ENCODE results near the gene WNT9B.
"Not testable (repeated sequence)": the region's sequence is repeated elsewhere in the genome, so short reads cannot be mapped to it uniquely, and the experiment has no call there.

The WNT9B gene

DNA sequence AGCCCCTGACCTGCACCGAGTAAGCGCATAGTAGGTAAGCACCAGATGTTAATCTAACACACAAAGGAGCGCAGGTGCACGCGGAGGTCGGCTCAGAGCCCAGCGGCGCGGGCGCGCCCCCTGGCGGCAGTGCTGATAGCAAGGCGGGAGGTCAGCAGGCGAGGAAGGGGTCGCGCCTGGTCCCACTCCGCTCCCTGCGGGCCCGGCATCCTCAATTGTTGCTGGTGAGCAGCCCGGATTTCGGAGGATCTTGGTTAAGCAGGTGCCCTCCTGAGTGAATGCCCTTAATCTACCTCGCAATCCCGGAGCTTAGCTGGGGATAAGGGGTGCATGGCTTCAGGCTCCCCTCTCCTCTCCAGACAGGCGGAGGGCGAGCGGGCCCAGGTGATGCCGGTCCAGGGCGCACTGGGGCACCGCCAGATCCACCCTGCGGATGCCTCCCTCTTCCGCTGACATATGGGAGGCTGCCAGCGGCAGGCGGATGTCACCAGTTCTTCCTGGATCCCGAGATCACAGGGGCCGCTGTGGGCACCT is 28.9 kb upstream of the WNT9B start:
- no peak for DNase-seq

DNA sequence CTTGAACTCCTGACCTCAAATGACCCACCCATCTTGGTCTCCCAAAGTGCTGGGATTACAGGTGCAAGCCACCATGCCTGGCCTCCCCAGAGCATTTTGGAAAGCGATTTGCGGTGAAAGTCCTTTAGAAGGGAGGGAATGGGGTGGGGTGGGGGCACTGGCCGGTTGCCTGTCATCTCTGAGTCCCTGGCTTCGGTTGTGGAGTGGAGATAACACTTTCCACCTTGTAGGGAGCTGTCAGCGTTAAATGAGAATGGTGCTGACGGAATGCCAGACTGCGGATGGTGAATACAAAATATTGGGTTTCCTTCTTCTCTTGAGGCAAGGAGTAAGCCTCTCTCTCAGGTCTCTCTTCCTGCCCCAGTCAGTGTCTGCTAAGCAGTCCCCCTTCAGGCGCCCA is 27.7 kb upstream of the WNT9B start:
- DNase-seq: no peak

DNA sequence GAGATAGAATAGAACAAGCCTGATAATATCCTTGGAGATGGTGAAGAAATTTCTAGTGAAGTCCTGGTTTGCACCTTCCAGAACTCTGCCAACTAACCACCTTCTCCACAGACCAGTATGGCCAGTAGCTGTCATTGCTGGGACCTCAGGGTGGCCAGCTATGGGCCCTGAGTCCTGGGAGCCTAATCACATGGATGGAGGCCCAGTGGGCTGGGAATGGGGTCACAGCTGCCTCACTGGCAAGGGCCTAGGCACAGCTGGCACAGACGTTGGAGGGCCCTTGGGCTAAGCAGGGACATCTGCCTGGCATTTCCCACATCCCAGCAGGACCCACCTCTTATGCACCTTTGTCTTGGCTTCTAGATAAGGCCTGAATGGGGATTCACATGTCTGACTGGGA is 25.3 kb upstream of the WNT9B start:
- no peak for DNase-seq

DNA sequence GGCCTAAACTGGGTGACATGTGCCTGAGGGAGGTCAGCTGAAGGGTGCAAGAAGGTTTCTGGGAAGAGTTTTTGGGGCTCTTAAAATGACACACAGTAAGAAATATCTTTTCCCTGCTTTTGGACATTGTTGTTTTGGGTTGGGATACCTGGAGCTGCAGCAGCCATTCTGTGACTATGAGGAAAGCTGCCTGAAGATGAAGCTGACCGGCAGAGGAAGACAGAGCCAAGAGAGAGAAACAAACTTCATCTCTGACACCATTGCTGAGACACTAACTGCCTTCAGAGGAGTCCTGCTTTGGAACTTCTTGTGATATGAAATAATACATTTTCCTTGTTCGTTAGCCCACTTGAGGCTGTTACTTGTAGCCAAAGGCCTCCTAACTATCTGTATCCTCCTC is 24.1 kb upstream of the WNT9B start:
- DNase-seq: no peak

DNA sequence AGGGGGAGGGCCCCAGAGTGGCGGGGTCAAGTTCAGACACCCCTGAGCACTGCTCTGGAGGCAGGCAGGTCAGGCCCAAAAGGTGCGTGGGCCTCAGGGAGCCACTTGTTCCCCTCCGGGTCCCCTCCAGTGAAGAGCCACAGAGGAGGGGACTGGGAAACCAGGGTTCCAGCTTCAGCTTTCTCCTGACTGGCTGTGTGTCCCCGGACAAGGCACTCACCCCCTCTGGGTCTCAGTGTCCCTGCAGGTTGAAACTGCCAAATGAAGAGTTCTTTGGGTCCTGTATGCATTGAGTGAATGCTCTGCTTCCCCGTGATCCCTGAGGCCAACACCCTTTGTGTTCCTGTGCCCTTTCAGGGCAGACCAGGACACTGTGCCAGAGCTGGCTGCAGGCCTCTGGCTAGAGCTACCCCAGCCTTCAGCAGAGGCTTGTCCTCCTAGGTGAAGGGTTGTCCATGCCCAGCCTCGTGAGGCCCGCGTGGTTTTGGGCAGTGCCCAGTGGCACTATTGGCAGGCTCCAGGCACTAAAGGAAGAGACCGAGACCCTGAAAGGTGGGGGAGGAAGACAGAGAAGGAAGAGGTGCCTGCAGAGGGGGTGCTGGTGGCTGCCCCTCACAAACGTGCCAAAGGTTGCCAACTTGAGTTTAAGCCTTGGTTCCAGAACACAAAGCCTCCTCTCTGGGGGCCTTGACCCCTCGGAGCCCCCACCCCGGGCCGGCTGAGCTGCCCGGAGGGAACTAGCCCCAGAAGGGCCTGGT is 19.6 kb upstream of the WNT9B start:
- DNase-seq: no peak

DNA sequence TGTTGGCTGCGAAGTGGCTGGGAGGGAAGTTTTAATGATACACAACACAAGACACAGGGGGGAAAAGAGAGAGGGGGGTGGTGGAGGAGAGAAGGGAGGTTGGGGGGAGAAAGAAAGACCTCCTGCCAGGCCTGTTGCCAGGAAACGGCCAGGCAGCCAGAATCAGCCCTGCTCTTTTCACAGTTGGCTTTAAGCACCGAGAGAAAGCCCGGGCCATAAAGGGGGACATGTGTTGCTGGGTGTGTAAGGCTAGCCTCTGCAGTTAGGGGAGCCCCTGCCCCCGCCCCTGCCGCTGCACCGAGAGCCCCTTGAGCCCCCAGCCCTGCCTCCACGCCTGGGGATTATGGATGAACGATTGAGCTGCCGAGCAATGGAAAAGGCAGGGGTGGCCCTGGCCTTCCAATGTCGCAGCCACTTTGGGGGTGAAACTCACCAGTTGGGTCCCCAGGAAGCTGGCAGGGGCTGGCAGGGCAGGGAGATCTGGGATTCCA is 19.0 kb upstream of the WNT9B start:
- DNase-seq: no peak

DNA sequence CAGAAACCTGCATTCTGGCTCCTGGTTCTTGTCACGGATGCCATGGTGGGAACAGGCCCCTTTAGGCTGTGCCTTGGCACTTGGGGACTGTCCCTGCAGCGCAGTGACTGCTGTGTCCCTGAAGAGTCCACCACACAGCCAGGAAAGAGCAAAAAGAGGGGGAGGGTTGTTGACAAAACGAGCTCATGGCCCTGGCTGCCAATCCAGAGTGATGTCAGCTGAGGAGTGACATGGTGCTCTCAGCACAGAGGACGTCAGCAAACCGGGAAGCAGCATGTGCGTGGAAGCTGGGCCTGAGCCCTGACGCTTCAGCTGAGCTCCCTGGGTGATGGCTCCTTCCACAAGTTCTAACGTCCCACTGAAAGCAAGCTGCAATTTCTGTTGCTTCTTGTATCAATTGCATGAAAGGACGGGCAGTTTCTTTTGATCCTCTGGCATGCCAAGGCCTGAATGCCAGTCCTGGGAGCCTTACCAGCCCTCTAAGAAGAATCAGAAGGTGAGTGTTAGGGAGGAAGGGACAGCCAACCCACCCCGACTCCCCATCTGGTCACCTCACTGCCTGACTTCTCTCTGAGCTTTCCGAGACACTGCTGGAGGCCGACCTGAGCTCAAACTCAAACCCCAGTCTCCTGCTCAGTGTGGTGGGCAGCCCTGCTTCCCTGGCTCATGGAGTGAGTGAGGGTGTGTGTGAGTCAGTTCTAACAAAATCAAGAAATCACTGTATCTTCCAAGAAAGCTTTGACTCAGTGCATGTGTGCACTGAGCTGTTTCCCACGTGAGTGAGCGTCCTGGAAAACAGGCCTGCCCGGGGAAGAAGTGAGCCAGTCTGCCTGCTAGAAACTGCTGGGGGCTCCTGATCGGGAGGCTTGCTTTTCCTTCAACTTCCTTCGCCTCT is 18.2 kb upstream of the WNT9B start:
- no peak for DNase-seq

DNA sequence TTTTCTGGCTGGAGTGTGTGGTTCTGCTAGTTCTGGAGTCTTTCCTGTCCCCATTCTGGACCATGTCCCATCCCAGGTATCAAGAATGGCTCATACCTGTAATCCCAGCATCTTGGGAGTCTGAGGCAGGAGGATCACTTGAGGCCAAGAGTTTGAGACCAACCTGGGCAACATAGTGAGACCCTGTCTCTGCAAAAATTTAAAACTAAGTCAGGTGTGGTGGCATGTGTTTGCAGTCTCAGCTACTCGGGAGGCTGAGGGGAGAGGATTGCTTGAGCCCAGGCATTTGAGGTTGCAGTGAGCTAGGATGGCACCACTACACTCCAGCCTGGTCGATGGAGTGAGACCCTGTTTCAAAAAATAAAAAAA is 17.6 kb upstream of the WNT9B start:
- DNase-seq: no peak

DNA sequence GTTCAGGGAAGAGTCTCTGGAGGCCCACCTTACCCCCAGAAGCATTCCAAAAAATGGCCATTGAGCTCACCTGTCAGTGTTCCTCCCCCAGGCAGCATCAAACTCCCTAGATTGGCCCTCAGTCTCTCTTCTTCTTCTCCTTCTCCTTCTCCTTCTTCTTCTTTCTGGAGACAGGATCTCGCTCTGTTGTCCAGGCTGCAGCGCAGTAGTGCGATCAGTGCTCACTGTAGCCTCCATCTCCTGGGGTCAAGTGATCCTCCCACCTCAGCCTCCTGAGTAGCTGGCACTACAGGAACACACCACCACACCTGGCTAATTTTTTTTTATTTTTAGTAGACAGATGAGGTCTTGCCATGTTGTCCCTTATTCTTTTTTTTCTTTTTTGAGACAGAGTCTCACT is 16.5 kb upstream of the WNT9B start:
- no peak for DNase-seq

DNA sequence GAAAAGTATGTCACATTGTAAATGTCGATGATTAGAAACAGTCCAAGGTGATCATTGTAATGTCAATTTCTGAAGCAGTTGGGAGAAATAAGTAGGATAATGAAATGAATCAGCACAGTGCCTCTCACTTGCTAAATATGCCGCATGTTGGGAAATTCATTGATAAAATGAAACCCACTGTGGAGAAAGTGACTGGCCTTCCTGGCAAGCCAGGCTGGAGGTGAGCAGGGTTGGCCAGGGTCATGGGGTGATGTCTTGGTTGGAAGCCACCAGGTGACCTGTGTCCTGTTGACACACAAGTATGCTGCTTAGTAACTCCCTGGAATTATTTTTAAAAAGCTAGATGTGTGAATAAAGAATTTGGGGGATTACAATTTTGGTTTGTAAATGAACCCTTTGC is 14.9 kb upstream of the WNT9B start:
- no peak for DNase-seq

DNA sequence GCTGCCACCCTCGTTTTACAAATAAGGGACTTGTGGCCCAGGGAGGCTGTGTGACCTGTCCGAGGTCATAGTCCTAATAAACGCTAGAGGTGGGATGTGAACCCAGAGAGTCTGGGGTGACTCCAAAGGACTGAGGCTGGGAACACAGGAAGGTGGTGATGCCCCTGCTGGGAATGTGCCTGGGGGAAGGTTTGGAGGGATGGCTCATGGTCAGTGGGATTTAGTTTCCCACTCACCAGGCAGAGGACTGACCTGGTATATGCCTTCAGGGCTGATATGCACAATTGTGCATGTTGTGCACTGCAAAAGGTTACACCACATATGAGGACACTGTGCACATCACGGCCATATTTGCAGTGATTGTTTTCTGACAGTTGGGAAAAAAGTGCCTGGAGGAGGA is 13.9 kb upstream of the WNT9B start:
- DNase-seq: no peak

DNA sequence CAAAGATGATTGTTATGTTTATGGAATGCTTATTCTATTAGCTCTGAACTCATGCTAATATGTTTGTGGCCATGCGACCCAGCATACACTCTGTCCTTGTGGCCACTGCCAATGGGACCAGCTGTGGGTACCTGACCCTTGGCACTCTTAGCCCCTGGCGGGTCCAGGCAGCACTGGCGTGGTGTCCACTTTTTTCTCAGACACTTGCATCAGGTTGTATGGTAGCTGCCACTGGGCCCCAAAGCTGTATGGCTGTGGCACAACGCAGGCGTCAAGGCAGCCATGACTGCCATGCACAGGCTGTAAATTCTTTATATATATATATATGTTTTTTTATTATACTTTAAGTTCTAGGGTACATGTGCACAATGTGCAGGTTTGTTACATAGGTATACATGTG is 12.2 kb upstream of the WNT9B start:
- no peak for DNase-seq

DNA sequence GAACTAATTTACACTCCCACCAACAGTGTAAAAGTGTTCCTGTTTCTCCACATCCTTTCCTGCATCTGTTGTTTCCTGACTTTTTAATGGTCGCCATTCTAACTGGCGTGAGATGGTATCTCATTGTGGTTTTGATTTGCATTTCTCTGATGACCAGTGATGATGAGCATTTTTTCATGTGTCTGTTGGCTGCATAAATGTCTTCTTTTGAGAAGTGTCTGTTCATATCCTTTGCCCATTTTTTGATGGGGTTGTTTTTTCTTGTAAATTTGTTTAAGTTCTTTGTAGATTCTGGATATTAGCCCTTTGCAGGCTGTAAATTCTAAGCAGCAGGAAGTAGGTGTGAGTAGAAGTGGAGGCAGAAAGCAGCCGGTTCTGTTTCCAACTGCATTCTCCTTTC is 10.8 kb upstream of the WNT9B start:
- not testable (repeated sequence) for DNase-seq

DNA sequence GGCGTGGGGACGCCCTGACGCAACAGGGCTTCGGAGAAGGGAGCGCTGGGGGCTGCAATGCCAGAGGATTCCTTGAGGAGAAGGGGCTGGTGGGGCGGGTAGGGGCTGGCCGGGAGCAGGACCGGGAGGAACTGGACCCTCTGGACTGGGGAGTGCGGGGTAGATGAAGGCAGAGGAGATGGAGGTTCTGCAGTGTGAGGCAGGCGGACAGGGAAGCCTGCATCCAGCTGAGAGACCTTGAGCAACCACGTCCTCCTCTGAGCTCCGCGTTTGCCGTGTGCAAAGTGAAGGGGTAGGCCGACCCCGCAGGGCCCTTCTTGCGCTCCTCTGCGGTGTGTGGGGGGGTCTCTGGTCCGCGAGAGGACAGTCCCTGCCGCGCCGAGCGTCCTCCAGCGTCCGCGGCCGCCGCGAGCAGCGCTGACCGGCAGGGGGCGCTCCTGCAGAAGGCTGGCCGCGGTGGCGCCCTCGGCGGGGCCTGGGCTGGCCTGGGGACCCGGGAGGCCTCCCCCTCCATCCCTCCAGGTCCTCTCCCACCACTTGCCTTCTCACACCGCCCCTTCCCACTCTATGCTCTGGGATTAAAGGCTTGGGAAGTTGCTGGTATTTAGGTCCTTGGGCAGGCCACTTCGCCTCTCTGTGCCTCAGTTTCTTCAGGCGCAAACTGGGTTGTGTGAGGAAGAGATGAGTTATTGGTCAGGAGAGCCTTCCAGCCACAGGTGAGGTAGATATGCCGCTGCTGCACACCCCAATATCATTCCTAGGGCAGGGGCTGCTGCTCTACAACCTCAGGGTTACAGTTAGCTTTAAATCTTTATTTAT is 9.6 kb upstream of the WNT9B start:
- no peak for DNase-seq

DNA sequence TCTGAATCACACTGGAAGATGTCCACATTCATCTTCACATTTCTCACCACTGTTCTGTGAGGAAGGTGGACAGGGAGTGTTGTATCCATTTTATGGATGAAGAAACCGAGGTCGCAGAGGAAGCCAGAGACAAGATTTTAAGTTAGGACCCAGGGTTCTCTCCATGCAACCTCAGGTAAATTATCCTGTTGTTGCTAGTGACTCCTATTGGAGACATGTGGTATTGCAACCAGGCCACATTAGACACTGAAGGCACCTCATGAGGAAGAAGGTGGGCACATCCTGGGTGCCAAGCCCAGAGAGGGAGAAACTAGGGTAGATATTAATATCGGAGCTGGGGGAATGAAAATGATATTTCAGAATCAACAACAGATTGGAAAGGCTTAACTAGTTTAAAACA is 8.5 kb upstream of the WNT9B start:
- DNase-seq: no peak

DNA sequence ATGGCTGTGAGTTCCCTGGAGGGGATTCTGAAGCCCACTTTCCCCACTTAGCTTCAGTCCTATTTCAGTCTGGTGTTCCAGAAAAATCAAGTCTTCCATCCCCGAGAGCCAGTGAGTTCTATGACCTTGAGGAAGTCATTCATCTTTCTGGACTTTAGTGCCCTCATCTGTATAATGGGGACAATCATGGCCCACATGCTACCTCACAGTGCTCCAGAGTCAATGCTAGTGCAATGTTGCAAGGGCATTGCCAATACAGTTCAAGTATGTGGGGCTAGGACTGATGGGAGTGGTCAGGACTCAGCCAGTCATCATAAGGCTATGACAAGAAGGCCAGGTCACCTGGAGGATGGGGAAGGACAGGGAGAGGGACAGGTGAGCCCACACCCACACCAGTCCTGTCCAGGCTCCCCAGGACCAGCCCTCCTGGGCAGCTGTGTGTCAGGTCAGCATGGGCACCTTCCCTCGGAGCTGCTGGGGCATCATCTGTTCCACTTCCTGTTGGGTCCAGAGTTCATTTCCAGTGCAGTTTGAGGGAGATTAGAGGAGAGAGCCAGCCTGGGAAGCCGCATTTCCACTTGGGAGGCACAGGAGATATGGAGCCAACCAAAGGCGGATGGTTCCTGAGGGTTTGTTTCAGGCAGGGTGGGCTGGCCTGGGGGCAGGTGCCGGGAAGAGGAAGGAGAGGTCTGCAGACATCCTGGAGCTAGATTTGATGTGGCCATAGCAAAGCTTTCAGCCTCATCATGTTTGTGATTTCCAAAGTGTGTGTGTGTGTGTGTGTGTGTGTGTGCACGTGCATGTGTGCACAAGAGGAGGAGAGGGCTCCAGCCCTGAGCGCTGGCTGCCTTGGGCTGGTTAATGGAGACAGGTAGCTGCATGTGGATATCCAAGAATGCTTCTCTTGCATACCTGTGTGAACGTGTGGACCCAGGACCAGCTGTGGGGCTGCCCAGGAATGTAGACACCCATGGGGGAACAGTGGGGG is 3.9 kb upstream of the WNT9B start:
- DNase-seq: no peak

DNA sequence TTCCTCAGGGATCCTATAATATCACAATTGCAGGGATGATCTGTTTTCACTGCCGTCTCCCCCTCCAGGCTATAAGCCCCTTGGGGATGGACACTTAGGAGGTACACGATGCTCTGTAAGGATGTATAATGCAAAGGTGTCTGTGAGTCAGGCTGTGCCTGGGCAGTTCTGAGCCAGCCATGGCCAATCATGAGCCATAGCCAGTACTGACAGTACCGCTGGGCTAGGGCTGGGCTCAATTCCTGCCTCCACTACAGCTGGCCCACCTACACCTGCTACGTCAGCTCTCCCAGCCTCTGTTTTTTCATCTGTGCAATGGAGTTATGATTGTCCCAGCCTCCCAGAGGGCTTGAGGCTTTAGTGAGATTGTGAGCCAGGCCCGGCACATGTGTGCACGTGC is 2.8 kb upstream of the WNT9B start:
- DNase-seq: no peak

DNA sequence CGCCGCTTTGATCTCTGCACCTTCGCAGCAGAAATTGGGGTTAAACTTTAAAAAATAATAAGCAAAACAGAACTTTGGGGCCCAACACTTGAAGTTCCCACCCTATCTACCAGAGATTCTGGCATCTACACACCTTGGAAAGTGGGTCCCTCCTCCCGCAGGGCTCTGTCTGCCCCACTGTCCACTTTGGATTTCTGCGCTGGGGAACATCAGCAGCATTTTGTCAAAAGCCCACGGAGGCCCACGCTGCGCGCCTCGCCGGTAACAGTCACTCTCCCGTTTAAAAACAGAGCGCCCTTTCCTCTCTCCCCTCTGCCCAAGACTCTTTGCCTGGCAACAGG is 725 bp upstream of the WNT9B start:
- DNase-seq: no peak

DNA sequence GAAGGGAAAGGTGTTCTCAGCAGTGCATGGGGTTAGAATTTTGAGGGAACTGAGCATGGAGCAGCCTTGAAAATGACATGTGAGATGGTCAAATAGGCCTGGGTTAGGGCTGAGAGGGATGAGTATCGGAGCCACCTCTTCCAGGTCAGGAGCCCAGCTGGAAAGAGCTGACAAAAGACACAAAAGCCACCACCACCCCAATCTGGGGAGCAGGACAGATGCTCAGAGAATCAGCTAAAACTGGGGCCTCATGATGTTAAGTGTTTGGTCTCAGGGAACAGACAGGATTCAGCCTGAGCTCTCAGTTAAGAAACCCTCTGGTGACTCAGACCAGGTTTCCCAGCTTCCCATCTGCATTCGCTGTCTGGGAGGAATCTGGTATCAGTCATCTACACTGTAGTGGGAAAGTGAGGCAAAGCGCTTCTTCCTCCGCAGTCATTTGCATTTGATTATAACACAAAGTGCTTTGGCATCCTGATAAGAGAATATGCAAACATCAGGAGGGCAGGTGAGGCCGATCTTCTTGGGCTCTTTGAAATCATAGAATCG is 2.6 kb downstream of the WNT9B start:
- DNase-seq: no peak

DNA sequence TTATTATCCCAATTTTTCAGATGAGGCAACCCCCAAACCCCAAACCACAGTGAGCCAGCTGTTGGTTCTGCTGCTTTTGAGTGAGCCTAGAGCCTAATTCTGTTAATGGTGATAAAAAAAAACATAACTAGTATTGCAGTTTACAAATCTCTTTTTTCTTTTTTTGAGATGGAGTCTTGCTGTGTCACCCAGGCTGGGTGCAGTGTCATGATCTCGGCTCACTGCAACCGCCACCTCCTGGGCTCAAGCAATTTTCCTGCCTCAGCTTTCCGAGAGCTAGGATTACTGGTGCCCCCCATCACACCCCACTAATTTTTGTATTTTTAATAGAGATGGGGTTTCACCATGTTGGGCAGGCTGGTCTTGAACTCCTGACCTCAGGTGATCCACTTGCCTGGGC is 3.1 kb downstream of the WNT9B start:
- no peak for DNase-seq

DNA sequence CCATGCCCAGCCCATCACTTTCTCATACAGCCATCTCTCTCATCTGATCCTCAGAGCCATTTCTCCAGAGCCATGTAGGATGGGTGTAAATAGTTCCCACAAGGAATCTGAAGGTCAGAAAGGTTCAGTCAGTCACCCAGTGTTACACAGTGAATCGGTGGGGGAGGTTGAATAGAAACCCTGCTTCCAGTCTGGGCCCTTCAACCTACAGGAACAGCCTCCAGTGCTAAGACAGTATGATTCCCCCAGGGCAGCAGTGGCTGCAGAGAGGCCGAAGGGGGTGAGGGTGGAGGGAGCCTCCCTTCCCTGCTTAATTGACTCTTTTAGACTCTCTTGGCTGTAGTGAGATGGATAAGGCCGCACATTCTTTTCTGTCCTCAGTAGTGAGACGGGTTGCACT is 3.6 kb downstream of the WNT9B start:
- DNase-seq: no peak

DNA sequence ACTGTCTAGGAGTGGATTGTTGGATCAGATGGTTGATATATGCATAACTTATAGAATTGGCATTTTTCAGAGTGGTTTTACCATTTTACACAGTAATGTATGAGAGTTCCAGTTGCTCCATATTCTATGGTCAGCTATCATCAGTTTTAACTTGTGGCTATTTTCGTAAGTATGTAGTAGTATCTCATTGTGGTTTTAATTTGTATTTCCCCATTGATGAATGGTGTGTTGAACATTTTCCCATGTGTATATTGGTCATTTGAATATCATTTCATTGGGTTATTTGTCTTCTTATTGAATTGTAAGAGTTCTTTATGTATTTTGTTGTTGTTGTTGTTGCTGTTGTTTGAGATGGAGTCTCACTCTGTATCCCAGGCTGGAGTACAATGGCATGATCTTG is 6.2 kb downstream of the WNT9B start:
- no peak for DNase-seq
